GM18498 (cell line): Measurements from ENCODE around the gene CDX1.

ENCODE experiments used
- ATAC-seq: cut with Tn5 transposase; IDR thresholded peaks from one replicate; pipeline ENCODE4 v1.9.1; 2021; ENCODE audit warnings: mild to moderate bottlenecking, moderate library complexity; ENCODE audit not compliant: unreplicated experiment

Gene CDX1

DNA sequence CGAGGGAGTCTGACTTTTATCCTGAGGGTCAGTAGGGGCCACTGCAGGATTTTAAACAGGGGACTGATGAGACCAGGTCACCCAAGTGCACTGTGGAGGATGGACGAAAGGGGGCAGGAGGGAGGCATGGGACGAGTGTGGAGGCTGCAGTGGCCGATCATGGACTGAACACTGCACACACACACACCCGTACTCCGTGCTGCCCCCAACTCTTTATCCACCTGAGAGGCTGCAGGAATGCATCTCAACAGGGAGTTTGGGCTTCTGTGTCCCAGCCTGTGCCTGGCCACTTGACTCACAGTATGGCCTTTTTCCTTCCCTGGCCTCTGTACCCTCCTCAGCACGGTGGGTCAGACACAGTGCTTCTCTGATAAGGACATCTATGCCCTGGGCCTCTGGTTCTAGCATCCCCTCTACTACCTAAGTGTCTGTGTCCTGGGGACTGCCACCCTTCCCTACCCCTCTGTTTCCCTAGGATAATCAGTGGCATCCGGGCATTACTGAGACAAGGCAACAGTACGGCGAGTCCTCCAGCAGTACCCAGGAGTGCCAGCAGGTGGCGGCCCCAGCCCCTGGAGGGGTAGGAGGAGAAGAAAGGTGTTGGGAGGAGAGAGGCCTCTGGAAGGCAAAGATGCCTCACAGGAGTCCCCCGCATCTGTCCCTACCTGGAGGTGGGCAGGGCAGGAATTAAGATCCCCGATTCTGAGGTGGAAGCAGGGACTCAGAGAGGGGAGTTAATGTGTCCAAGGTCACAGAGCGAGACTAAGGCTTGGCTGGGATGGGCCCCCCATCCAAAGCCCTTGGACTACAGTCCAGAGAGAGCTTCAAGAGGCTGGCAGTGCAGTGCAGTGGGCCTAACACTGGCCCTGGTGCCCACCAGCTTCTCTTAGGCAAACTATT, 5.1 kb upstream of the CDX1 start:
- peak; percentile 83 for ATAC-seq

GRCh38 chr5:150162142-150162513, 4.5 kb upstream of the CDX1 start:
- ATAC-seq = no peak

DNA sequence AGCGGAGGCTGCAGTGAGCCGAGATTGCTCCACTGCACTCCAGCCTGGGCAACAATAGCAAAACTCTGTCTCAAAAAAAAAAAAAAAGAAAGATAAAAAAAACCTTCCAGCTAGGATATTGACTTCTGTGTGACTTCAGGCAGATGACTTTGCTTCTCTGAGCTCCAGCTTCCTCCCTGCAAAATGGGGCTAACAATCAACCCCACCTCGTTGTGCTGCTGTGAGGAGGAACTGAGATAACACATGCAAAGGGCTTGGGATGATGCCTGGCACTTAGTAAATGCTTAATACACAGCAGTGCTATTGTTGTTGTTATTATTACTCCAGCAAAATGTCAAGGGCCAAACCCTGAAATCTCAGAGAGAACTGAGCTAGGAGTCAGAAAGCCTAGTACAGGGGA, 3.5 kb upstream of the CDX1 start:
- no peak for ATAC-seq

DNA sequence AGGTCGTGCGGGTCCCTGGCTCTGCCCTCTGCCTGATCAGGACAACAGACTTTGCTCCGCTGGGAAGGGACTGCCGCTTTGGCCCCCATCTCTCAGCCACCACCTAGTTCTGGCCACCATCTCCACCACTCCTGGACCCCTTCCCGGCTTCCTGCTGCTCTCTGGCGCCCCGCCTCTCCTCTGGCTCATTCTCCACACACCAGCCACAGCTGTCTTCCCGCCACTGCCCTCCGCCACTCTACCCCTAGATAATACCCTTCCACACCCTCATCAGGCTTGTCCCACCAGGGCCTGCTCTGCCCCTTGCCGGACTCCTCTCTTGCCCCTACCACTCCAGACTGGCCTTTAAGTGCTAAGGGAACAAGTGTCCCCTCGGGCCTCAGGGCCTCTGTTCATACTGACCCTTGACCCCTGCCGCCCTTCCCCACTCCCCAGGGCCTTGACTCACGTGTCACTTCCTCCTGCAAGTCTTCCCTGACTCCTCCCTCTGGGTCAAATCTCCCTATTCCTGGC, 3.0 kb upstream of the CDX1 start:
- no peak for ATAC-seq

- ATAC-seq = no peak
These were observed 2.2 kb upstream of the CDX1 start for GRCh38 chr5:150164211-150164980.

GRCh38 chr5:150166037-150166649, 435 bp upstream of the CDX1 start:
- no peak for ATAC-seq

GRCh38 chr5:150167512-150167850, 903 bp downstream of the CDX1 start:
- no peak for ATAC-seq

- ATAC-seq = no peak
These were observed 1.3 kb downstream of the CDX1 start for GRCh38 chr5:150167908-150168307.

- ATAC-seq = no peak
These were observed 2.3 kb downstream of the CDX1 start for GRCh38 chr5:150168864-150169263.

GRCh38 chr5:150172145-150172544, 5.6 kb downstream of the CDX1 start:
- ATAC-seq = no peak

- ATAC-seq = no peak
These were observed 6.0 kb downstream of the CDX1 start for GRCh38 chr5:150172556-150172955.

DNA sequence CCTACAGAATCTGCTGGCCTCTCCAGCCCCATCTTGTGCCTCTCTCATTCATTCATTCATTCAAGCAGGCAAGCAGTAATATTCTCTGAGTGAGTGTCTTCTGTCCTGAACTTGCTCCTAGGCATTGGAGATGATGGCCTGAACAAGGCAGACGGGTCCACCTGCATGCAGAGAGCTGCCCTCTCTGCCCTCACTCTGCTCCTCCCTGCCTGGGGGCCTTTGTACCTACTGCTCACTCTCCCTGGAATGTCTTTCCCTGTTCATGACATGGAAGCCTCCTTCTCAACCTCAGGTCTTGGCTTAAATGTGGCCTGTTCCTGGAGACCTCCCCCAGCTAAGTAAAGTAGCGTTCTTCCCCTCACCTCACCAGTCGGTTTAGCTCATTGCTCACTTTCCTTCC, 6.6 kb downstream of the CDX1 start:
- ATAC-seq = no peak

GRCh38 chr5:150174285-150174684, 7.7 kb downstream of the CDX1 start:
- ATAC-seq = no peak

GRCh38 chr5:150175076-150175475, 8.5 kb downstream of the CDX1 start:
- ATAC-seq = no peak

DNA sequence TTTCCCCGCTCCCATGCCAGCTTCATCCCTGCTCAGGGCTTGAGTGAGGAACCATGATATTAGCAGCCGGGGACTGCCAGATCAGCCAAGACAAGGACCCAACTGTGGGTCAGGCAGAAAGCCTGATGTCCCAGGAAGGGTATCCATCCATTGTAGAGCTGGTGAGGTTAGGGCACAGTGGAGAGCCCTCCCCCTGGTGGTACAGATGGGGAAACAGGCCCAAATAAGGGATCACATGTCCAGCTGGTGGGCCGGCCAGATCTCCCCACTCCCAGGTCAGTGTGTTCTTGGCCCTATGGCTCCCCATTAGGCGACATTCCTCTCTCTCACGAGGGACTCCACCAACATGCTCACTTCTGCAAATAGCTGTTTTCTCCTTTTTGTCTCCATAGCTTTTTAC, 9.0 kb downstream of the CDX1 start:
- peak; percentile 58 for ATAC-seq

DNA sequence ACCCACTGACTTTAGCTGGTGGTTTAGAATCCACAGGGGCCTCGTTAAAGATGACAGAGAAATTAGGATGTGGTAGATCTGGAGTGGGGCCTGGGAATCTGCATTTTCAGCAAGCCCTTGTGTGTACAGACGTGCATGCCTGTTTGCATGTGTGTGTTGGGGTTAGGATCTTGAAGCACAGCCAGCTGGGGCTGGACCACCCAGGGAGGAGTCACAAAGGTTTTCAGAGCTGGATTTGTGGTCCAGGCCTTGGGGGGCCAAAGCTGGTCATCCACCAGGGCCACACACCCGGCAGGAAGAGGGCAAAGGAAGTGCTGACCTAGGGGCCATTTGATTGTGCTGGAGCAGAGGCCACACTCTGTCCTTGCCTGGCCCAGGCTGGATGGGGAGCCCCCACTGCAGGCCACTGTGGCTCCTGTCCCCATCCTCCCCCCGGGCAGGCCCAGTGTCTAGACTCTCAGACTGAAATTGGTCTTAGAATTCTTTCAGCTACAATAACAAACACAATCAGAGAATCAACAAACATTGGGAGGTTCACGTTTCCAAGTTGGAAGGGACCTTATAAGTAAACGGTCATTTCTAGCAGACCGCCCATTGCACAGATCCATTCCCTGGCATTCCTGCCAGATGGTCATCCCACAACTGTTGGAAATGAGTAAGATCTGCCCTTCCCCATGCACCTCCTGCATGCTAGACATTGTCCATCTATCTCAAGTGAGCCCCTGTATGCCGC, 10.3 kb downstream of the CDX1 start:
- ATAC-seq = no peak

GRCh38 chr5:150177721-150178120, 11.1 kb downstream of the CDX1 start:
- no peak for ATAC-seq

GRCh38 chr5:150178262-150178661, 11.7 kb downstream of the CDX1 start:
- no peak for ATAC-seq

- ATAC-seq = no peak
These were observed 12.5 kb downstream of the CDX1 start for GRCh38 chr5:150179019-150179620.

DNA sequence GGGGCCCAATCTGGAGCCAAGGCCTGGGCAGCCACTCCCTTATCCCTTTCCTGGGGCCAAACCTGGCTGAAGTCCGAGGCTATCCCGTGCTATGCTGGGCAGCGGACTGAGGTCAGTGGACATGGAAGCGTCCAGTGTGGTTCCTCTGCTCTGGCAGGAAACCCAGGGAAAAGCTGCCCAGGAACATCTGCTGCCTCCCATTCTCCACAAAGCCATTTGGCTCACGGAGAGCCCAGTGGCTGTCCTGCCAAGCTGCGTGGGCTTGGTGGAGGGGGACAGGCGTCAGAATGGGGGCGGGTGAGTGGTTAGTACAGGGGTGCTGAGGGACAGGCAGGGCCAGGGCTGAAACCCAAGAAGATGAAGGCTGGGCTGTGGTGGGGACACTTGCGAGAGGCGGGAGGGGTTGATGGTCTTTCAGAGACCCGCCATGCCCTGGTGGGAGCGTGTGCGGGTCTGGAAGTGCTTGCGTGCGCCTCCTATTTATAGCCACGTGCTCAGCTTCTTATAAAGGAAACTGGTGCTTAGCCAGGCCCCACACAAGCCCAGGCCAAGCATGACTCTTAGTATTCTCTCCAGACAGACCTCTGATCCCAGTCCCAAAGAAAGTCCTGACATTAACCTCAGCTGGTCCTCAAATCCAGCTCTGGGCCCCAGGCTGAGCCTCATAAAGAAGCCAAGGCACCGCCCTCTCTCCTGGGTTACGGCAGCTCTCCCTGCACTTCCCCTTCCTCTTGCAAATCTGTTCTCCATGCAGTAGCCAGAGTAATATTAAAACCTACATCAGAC, 13.9 kb downstream of the CDX1 start:
- no peak for ATAC-seq
